GM12891 (cell line): ENCODE results near the gene STH.

ENCODE experiments used
- PAX5 ChIP-seq: IDR thresholded peaks from 2 replicates; pipeline ENCODE4 v1.6.1; 2011; ENCODE audit warnings: low read length, moderate library complexity, mild to moderate bottlenecking; ENCODE audit not compliant: insufficient read depth, severe bottlenecking
- POLR2A ChIP-seq: IDR thresholded peaks from 2 replicates; pipeline ENCODE4 v1.6.1; 2011; ENCODE audit warnings: low read depth, low read length, control low read depth
- POLR2AphosphoS5 ChIP-seq: IDR thresholded peaks from 2 replicates; pipeline ENCODE4 v1.6.1; 2011; ENCODE audit warnings: low read depth, low read length, control low read depth
- TAF1 ChIP-seq: IDR thresholded peaks from 2 replicates; pipeline ENCODE4 v1.6.1; 2011; ENCODE audit warnings: low read depth, low read length, control low read depth

- TF ChIP-seq POLR2A (no peak), POLR2AphosphoS5 (no peak), TAF1 (no peak), PAX5 (no peak)
Measured at GRCh38 chr17:46013502-46014165, 14.6 kb downstream of the STH start.
